Prostate gland (tissue), 2 donors: ENCODE measurements around the gene AGPS.

Experiments used
- POLR2A ChIP-seq: fragments of 450-650 bp; IDR thresholded peaks from one replicate; pipeline ENCODE4 v1.6.1; 2016; ENCODE audit warnings: antibody characterized with exemption, mild to moderate bottlenecking
- TF ChIP-seq, protein P1 (sequence below), 4 experiments: fragments of 200-600 bp in 2 of 4; fragments of 450-650 bp in 2 of 4; sonication (generic) in 2 of 4; IDR thresholded peaks; 1 replicate in 3 of 4; 2 replicates in 1 of 4; pipeline ENCODE4 v1.5.1; 2016 to 2019; ENCODE audit warnings: antibody characterized with exemption in 4 of 4, mild to moderate bottlenecking in 2 of 4, moderate library complexity in 2 of 4

DNA sequence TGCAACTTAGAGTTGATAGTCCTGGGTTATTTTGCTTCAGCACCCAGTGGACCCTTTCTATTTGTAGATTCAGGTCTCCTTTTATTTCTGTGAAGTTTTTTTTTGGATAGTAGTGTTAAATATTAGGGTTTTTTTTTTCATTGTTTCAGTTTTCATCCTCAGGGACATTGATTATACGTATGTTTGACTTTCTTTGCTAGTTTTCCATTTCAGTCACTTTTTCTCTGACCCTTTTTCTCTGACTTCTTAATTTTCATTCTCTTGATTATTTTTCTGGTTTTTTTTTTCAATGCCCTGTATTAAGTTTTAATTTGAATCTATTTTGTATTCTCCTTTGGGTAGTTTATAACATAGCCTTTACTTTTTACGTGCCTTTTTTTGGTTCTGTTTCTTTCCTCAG lies 79.4 kb downstream of the AGPS start:
- TF ChIP-seq, protein P1, sequence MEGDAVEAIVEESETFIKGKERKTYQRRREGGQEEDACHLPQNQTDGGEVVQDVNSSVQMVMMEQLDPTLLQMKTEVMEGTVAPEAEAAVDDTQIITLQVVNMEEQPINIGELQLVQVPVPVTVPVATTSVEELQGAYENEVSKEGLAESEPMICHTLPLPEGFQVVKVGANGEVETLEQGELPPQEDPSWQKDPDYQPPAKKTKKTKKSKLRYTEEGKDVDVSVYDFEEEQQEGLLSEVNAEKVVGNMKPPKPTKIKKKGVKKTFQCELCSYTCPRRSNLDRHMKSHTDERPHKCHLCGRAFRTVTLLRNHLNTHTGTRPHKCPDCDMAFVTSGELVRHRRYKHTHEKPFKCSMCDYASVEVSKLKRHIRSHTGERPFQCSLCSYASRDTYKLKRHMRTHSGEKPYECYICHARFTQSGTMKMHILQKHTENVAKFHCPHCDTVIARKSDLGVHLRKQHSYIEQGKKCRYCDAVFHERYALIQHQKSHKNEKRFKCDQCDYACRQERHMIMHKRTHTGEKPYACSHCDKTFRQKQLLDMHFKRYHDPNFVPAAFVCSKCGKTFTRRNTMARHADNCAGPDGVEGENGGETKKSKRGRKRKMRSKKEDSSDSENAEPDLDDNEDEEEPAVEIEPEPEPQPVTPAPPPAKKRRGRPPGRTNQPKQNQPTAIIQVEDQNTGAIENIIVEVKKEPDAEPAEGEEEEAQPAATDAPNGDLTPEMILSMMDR (IDR thresholded peaks at IDR 0.05), result no peak
- TF ChIP-seq POLR2A, result no peak
